Erythroblast (primary cell): ENCODE measurements around the gene XYLT2.

Experiments used
- GATA1 ChIP-seq: IDR thresholded peaks from 2 replicates; pipeline ENCODE4 v1.6.1; 2011; ENCODE audit warnings: low read depth, mild to moderate bottlenecking, control low read depth, low read length, moderate library complexity
- POLR2A ChIP-seq: IDR thresholded peaks from 2 replicates; pipeline ENCODE4 v1.6.1; 2011; ENCODE audit warnings: mild to moderate bottlenecking, low read length

- TF ChIP-seq POLR2A = no peak
- no peak for TF ChIP-seq GATA1
These were observed 14.7 kb upstream of the XYLT2 start for GRCh38 chr17:50331085-50331791.
